Activated CD4-positive, alpha-beta T cell treated with anti-CD3 and anti-CD28 coated beads, Interleukin-2, Interleukin-4, amounts not matched to agents 100 ng/mL and 50 ng/mL, durations not matched to agents 16 hours and 8 hours (primary cell): ENCODE results near the gene CYP4F12.
"Not testable (repeated sequence)": the region's sequence is repeated elsewhere in the genome, so short reads cannot be mapped to it uniquely, and the experiment has no call there.

Source experiments
- DNase-seq: peaks from one replicate; pipeline ENCODE4 v3.0.0-alpha.2; 2020; ENCODE audit warnings: low spot score

CYP4F12 gene

DNA sequence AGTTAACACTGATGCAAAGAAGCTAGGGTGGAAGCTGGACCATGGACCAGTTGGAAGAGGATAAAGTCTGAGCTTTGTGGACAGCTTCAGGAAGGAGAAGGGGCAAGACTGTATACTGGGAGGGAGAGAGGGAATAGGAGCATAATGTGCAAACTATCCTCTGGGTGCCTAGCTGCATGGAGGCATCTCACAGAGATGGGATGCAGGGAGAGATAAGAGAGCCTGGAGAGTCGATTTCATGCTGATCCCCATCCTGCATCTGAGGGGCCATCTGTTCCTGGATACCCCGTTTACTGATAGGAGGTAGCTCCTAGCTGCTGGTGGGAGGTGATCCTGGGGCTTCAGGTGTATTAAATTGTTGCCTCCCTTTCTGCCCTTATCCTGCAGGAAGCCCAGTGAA lies 23.4 kb upstream of the CYP4F12 start:
- no peak for DNase-seq

DNA sequence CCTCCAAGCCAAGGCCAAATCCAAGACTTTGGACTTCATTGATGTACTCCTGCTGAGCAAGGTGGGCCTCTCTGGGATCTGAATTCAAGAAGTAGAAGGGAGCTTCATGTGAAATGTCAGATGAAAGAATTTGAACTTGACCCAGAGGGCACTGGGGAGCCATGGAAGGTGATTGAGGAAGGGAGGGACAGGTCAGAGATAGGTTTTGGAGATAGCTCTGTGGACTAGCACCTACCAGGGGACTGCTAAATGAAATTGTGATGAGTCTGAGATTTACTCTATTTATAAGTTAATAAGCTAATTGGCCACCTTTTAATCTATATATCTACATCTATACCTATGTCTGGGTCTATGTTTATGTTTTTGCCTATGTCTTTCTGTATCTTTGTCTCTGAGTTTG lies 22.8 kb upstream of the CYP4F12 start:
- DNase-seq, result not testable (repeated sequence)

DNA sequence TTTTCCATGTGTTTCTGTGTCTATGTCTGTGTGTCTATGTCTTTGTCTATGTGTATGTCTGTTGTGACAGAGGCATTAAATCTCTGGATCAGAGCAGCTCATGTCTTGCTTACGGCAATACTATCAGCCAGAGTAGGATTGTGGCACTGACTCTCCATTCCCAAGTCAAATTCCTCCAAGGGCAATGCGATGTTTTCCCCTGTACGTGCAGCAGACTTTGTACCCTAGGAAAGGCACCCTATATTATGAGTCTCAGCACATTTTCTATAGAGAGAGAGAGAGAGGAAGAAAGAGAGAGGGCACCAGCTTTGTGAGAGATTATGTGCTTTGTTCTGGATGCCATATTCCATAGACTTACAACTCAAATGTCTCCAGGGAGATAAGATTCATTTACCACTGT lies 21.1 kb upstream of the CYP4F12 start:
- DNase-seq, result no peak

DNA sequence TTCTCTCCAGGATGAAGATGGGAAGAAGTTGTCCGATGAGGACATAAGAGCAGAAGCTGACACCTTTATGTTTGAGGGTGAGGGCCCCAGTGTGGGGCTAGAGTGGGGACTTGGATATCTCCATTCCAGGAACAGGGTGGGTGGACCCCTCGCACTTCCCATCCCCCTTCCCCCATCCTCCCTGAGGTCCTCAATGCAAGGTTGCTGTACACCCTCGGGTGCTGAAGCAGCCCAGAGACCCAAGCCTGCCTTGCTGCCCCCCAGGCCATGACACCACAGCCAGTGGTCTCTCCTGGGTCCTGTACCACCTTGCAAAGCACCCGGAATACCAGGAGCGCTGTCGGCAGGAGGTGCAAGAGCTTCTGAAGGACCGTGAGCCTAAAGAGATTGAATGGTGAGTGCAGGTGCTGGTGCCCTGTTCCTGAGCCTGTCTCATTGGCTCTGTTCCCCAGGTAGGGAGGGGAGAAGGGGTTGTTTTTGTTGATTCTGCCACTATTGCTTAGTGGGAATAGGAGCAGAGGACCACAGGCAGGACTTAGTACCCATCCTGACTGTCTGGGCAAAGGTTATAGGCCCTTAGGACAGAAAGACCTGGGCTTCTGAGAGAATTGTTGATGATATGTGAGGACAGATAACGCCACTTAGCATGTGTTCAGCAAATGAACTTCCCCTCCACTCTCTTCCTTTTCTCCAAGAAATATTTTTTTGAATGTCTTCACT lies 20.2 kb upstream of the CYP4F12 start:
- DNase-seq, result no peak

DNA sequence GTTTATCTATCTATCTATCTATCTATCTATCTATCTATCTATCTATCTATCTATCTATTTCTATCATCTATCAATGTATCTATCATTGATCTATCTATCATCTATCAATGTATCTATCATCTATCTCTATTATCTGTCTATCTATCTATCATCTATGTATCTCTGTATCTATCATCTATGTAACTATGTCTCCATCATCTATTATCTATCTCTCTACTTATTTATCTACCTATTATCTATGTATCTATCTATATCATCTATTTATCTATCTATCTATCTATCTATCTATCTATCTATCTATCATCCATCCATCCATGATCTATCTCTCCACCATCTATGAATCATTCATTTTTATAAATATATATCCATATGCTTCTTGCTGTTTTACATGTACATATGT lies 16.4 kb upstream of the CYP4F12 start:
- DNase-seq, result no peak

DNA sequence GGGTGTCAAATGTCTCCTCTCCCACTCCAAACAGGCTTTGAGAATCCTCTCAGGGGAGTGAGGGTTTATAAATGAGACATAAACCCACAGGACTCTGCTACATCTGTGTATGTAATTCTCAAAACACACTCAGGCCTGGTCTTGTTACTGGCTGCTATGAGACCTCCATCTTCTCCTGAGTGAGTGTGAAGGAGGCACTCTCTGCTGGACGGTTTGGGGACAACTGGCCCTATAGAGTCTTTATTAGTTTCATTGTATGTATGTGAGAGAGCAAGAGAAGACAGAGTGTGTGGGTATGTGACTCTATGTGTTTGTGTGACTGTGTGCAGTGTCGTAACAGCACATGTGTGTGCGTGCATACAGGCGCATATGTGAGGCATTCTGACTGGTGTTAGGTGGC lies 9.6 kb upstream of the CYP4F12 start:
- no peak for DNase-seq

DNA sequence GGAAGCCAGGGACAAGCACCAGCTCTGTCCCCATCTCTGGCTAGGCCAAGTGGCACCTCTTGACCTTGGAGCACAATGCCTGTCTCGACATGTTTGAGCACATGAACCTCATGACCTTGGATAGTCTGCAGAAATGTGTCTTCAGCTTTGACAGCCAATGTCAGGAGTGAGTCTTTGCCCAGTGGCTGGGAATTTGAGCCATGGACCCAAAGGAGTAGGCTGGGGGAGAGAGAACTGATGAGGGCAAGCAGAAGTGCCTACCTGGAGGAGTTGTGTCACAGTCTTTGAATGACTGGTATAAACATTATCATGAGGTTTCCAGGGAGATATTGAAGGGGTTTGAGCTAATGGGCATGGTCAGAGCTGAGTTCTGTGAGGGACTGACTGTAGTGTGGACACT lies 6.7 kb upstream of the CYP4F12 start:
- no peak for DNase-seq

DNA sequence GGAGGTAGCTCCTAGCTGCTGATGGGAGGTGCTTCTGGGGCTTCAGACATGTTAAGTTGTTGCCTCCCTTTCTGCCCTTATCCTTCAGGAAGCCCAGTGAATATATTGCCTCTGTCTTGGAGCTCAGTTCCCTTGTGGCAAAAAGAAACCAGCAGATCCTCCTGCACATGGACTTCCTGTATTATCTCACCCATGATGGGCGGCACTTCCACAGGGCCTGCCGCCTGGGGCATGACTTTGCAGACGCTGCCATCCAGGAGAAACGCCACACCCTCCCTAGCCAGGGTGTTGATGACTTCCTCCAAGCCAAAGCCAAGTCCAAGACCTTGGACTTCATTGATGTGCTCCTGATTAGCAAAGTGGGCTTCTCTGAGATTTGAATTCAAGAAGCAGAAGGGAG lies 6.0 kb upstream of the CYP4F12 start:
- DNase-seq, result no peak

DNA sequence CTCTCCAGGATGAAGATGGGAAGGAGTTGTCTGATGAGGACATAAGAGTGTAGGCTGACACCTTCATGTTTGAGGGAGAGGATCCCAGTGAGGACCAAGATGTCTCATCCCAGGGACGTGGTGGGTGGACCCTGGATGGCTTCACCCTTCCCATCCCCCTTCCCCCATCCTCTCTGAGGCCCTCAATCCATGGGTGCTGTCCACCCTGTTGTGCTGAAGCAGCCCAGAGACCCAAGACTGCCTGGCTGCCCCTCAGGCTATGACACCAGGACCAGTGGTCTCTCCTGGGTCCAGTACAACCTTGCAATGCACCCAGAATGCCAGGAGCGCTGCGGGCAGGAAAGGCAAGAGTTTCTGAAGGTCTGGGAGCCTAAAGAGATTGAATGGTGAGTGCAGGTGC lies 3.4 kb upstream of the CYP4F12 start:
- no peak for DNase-seq

DNA sequence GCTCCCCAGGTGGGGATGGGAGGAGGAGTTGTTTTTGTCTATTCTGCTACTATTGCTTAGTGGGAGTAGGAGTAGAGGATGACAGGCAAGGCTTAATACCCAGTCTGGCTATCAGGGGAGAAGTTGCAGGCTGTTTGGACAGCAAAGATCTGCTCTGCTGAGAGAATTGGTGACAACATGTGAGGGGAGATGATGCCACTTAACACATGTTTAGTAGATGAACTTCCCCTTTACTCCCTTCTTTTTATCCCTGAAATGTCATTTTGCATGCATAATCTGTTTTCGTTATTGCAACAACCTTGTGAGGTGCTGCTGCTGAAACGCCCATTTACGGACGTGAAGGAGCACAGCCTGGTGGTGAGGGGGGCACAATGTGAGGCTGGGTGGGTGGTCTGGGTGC lies 3.0 kb upstream of the CYP4F12 start:
- DNase-seq, result no peak

DNA sequence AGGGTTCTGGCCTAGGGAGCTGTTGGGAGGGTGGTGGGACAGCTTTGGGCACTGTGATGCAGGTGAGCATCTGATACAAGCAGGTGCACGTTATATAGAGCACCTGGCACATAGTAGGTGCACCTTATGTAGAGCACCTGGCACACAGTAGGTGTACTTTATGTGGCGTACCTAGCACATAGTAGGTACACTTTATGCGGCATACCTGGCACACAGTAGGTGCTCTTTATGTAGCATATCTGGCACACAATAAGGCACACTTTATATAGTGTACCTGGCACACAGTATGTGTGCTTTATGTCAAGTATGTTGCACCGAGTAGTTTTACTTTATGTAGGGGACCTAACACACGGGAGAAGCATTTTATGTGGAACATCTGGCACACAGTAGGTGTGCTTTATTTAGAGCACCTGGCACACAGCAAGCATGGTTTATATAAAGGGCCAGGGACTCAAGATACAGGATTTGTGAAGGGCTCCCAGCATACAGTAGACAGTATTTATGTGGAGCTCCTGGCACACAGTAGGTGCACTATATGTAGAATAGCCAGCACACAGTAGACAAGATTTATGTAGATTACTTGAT lies 1.6 kb upstream of the CYP4F12 start:
- no peak for DNase-seq

DNA sequence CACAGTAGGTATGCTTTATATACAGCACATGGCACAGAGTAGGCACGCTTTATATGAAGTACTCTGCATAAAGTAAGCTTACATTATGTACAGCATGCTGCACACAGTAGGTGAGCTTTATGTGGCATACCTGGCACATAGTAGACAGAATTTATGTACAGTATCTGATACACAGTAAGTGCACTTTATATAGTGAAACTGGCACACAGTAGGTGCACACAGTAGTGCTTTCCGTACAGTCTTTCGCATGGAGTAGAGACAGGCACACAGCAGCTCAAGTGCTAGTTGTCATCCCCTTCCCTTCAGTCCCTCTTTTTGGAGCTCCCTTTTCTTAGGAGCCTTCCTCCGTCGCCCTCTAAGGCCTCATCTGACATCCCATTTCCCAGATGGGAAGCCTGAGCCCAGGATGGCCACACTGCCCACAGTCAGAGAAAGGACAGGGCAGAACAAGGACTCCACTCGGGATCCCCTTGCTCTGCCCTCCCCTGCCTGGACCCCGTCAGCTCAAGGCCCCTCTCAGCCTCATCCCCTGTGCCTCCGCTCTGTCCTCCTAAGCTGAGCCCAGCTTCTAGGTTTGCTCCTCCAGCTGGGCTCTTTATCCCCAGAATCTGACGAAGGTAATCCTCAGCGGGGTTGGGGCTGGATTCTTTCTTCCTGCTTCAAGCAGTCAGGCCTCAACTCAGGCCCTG lies 852 bp upstream of the CYP4F12 start:
- DNase-seq, result no peak

DNA sequence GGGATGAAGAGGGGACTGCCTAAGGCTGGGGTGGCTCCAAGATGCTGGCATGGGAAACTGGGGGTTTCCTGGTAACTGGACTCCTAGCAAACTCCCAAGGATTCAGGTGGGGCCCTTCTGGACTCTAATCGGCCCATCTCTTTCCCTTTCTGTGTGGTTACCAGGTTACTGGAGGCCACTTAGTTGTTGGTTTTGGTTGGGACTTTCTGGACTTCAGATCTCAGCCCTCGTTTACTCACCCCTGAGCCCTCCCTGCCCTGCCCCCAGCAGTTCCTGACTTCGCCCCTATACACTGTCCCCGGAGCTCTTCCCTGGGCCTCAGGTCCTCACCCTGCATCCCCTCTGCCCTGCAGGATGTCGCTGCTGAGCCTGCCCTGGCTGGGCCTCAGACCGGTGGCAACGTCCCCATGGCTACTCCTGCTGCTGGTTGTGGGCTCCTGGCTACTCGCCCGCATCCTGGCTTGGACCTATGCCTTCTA lies 328 bp downstream of the CYP4F12 start:
- no peak for DNase-seq

DNA sequence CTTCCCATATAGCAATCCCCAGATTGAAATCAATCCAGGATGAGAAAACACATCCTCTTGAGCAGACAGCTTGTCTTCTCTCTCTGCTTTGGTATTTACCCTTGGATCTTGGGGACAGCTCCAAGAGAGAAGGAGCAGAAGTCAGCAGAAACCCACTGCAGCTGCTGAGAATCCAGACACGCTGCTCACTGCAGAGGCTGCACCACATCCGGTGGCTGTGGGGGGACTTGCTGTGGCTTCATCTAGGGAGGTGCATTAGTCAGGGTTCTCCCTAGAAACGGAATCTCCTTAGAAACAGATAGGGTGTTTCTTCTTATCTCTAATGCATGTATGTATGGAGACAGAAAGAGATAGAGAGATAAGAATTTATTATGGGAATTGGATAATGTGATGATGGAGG lies 2.7 kb downstream of the CYP4F12 start:
- no peak for DNase-seq

DNA sequence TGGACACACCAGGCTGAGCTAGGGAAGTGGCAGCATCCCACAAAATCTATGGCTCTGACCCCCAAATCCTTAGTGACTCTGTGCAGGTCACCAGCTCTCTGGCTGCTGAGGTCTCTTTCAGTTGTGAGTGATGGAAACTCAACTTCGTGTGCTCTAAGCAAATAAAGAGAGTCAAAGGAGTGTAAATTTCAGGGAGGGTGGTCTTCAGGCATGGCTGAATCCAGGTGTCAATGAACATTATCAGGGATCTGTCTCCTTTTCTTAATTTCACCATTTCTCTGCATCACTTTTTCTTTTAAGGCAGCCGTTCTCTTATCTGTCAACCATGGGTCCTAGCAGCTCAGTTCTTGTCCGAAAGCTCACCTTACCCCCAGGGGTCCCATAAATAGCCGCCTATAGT lies 6.2 kb downstream of the CYP4F12 start:
- DNase-seq, result no peak

DNA sequence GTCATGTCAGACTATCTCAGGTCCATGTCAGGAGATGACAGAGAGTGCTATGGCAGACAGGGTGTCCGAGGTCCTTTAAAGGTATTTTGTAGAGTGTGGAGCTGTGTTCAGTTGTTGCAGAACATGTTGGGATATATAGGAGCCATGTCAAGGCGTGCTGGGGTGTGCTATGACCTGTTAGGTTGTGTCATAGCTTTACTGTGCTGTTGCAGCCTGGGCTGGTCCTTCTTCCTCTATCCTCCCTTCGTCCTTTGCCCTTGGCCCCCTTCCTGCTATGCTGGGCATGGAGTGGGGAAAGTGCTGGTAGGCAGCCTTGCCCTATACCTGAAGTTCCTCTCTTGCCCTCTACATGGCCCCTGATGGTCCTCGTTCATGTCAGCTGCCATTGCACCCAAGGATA lies 7.0 kb downstream of the CYP4F12 start:
- not testable (repeated sequence) for DNase-seq

DNA sequence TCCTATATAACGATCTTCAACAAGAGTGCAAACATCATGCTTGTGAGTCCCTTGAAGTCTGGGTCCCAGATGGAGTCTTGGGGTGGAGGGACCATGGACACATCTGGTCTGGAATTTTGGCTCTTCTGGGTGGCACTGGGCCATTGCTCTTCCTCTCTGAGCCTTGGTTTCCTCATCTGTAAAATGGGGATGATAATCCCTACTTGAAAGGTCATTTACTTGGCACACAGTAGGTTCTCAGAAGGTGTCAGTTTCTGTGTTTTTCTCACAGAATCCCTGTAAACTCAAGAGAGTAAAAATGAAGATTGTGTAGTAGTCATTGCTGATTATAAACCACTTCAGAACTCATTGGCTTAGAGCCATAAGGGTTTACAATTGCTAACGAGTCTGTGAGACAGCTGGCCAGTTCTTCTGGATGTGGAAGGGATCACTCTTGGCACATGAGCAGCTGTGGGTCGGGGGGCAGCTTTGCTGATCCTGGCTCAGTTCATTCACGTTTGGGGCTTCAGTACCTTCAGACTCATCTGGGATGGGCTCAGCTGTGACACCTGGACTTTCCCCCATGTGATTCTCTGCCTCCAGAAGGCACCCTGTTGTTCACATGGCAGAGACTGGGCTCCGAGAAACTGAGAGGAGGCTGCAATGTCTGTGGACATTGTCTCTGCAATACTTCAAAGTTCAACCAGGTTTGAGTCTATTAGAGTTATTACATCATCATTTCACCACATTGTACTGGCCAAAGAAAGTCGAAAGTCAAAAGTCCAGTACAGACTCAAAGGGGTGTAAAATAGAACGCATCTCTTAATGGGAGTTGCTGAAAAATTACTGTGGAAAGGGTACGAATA lies 7.8 kb downstream of the CYP4F12 start:
- DNase-seq, result no peak

DNA sequence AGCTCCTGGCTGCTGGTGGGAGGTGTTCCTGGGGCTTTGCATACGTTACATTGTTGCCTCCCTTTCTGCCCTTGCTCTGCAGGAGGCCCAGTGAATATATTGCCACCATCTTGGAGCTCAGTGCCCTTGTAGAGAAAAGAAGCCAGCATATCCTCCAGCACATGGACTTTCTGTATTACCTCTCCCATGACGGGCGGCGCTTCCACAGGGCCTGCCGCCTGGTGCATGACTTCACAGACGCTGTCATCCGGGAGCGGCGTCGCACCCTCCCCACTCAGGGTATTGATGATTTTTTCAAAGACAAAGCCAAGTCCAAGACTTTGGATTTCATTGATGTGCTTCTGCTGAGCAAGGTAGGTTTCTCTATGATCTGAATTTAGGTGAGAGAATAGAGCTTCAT lies 10.5 kb downstream of the CYP4F12 start:
- no peak for DNase-seq

DNA sequence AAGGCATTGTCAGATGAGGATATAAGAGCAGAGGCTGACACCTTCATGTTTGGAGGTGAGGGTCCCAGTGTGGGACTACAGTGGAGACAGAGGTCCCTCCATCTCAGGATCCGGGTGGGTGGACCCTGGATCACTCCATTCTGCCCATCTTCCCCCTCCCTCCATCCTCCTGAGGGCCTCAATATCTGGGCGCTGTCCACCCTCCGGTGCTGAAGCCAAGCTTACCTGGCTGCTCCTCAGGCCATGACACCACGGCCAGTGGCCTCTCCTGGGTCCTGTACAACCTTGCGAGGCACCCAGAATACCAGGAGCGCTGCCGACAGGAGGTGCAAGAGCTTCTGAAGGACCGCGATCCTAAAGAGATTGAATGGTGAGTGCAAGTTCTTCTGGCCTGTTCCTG lies 11.9 kb downstream of the CYP4F12 start:
- no peak for DNase-seq

DNA sequence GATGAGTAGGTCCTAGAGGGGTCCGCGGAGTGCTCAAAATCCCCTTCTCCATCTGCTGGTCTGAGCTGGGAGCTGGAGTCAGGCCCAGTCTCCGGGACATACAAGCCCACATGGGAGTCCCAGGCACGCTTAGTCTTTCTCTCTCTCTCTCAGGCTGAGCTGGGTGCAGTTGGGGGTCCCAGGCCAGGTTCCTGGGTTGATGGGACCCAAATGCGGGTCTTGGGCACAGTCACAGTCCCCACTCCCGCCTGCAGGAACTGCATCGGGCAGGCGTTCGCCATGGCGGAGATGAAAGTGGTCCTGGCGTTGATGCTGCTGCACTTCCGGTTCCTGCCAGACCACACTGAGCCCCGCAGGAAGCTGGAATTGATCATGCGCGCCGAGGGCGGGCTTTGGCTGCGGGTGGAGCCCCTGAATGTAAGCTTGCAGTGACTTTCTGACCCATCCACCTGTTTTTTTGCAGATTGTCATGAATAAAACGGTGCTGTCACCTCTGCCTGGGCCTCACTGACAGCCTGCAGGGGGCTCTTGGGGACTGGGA lies 23.8 kb downstream of the CYP4F12 start:
- no peak for DNase-seq

DNA sequence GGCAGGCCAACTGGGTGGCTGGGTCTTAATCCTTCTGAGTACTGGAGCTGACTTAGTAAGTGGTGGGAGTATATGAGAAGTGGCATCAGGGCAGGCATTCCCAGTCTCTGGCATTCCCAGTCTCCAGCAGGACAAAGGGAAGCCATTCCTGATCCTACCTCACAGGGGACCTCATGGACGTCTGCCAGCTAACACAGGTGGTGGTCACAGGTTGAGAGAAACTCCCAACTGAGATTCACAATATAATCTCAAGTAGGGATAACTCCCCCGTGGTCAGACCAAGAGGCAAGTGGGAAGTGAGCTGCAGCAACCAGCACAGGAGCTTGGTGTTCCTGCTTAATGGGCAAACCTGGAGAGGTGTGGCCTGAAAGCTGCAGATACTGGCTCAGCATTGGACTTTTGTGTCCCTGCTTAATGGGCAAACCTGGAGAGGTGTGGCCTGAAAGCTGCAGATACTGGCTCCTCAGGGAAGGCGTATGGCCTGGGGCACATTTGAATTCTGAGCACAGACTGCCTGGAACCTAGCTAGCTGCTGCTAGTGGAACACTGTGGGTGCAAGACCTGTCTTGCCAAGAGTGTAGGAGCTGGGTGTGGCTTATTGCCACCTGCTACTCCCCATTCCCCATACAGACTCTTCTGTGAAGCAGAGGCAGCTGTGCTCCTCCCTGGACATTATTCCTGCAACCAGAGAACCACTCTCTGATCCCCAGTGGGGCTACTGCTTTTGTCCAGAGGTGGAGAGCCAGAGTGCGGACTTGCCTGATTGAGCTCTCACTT lies 29.1 kb downstream of the CYP4F12 start:
- DNase-seq, result no peak

DNA sequence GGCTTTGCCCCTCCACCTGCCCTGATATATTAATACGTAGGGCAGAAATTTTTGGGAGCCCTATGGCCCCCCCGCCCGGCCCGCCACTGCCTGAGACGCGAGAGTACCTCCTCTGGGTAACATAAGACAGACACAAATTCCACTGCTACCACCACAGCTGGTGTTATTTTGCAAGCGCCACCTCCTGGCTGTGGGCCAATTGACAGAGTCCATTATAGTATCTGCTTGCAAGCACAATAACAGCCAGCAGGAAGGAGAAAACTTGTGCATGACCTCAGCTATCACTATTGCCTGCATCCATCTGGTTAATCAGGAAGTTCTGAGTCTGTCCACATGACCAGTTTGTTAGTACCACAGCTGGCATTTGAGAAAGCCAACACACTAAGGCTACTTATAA lies 29.6 kb downstream of the CYP4F12 start:
- peak; percentile 9 for DNase-seq
